Heart right ventricle (tissue), 16 donors: ENCODE data around the gene ARHGEF17. TPM values are rescaled to one million over a fixed set of nuclear protein-coding genes. Genes with fewer than 3 reads are reported as not detected.

ENCODE experiments used
- ATAC-seq, 8 donors: fragments of 200-7000 bp; cut with Tn5 transposase; one replicate each; pipeline ENCODE4 v1.9.1; 2020; ENCODE audit warnings: mild to moderate bottlenecking in 8 of 8, moderate library complexity in 8 of 8, moderate number of reproducible peaks in 1 of 8
- DNase-seq, 2 donors: peaks; one replicate each; pipeline ENCODE4 v3.0.0-alpha.2; 2020
- H3K27ac ChIP-seq, 10 donors: fragments of 200-600 bp; sonication (generic) in 2 of 10; one replicate each; pipeline versions ENCODE4 v1.5.0 to v1.8.0; 2020 to 2022; ENCODE audit warnings: mild to moderate bottlenecking in 3 of 10
- H3K27me3 ChIP-seq, 7 donors: fragments of 200-600 bp; one replicate each; pipeline ENCODE4 v1.8.0; 2021 to 2022; ENCODE audit warnings: mild to moderate bottlenecking in 2 of 7
- H3K36me3 ChIP-seq, 9 donors: fragments of 200-600 bp; sonication (generic) in 1 of 9; one replicate each; pipeline versions ENCODE4 v1.5.0 to v1.8.0; 2020 to 2022; ENCODE audit warnings: mild to moderate bottlenecking in 2 of 9
- H3K4me1 ChIP-seq, 9 donors: fragments of 200-600 bp; sonication (generic) in 1 of 9; one replicate each; pipeline versions ENCODE4 v1.5.0 to v1.8.0; 2020 to 2022; ENCODE audit warnings: mild to moderate bottlenecking in 4 of 9
- H3K4me3 ChIP-seq, 10 donors: fragments of 200-600 bp; sonication (generic) in 2 of 10; one replicate each; pipeline versions ENCODE4 v1.5.0 to v1.8.0; 2020 to 2022; ENCODE audit warnings: mild to moderate bottlenecking in 7 of 10, moderate library complexity in 2 of 10
- H3K9me3 ChIP-seq, 11 donors: fragments of 200-600 bp in 10 of 11; sonication (generic) in 2 of 11; one replicate each; pipeline versions ENCODE4 v1.5.0 to v1.8.0; 2013 to 2022; ENCODE audit warnings: mild to moderate bottlenecking in 2 of 11, control low read depth in 1 of 11, moderate library complexity in 1 of 11
- CTCF ChIP-seq, 9 donors: fragments of 200-600 bp; sonication (generic) in 2 of 9; IDR thresholded peaks; one replicate each; pipeline versions ENCODE4 v1.5.0 to v1.8.0; 2021 to 2022; ENCODE audit warnings: antibody characterized with exemption in 9 of 9, mild to moderate bottlenecking in 5 of 9, moderate library complexity in 1 of 9
- WGBS, 2 donors: extraction: QIAGEN DNeasy Blood & Tissue Kit; methylation state at CpG; one replicate each; pipeline ENCODE4 v1.1.7; 2013; ENCODE audit warnings: inconsistent platforms in 1 of 2; 5-methylcytosine and 5-hydroxymethylcytosine counted together
- intact Hi-C, 10 donors: fragments of 100-400 bp; cut with DNase I; formaldehyde crosslinking; loops; one replicate each; pipeline versions ENCODE4 v1.11.1 to v1.14.2; 2022
- polyA plus RNA-seq, 2 donors: library from polyadenylated mRNA; stranded (reverse); fragments of 200-250 nt; gene quantifications; one replicate each; pipeline ENCODE4 v1.2.3, GENCODE V29; 2013
- total RNA-seq, 10 donors: library from RNA; stranded (reverse); fragmentation: NEBNext Ultra II Directional in 3 of 10; extraction: Animal tissue kit (Norgen Biotek cat#: 25700) in 3 of 10; gene quantifications; one replicate each; pipeline versions ENCODE4 v1.2.1 to v1.2.4, GENCODE V29; 2021 to 2023
- donor health status: Arrhythmogenic right ventricular cardiomyopathy.
- donor health status: ischemic (EF 13 %, LVEDD 7.1; RV severe dilation, severe dysfunction).
- donor health status: healthy with polysubstance abuse.
- donor health status: DM: no; HTN: yes; CAD: no.
- donor health status: DM: no; HTN: no; CAD: no.
- donor health status: ischemic (EF 25% LVEDD 6.9; RV normal size, moderate dysfunction).
- donor health status: ischemic (EF 25% LVEDD 5.7; RV mildly dilated, moderate dysfunction).
- donor health status: healthy.
- donor health status: DM: yes; HTN: yes; CAD: no.
- donor health status: Ischemic cardiomyopathy.
- donor health status: ischemic (EF 35%, LVEDD 5.7; RV mildly dilated, moderate dysfunction).
- donor health status: nonischemic (EF 11% LVEDD 7.7; RV severe dilation, severe dysfunction).
- donor health status: DM: yes; HTN: yes; CAD: no.
- donor health status: PGD.
- donor health status: ischemic (EF 29% LVEDD 5.4; RV normal size, mild dysfunction).
- donor health status: nonischemic (EF 23%, LVEDD 6.1; RV moderate dilation, normal function).

The ARHGEF17 gene
- total and polyA plus RNA-seq, 12 donors, result 38.6 to 67.4 (median 51.2) TPM

GRCh38 chr11:73379189-73379880 is 71.3 kb downstream of the ARHGEF17 start:
- Histone ChIP-seq H3K36me3 (peaks cover 0 to 4% (median 0%) of the 10 kb centered on the region in 9 donors), H3K4me3 (peak overlapping the region in 1 of 10 donors; percentile 95), H3K9me3 (no peaks in the 10 kb centered on the region), H3K27ac (peak overlapping the region in 5 of 10 donors; percentile 7 to 99 (median 43)), H3K4me1 (peaks cover 20 to 85% (median 65%) of the 10 kb centered on the region in 9 donors), H3K27me3 (no peaks in the 10 kb centered on the region)
- intact Hi-C loops, result loop anchor here in 1 of 10 donors (5.0 kb wide), 1 partner anchor 72 kb away; the partner anchor contains the start of gene ARHGEF17
- WGBS, 2 donors, result 65 to 70% methylated on average over 10 of the region's 10 CpGs
- TF ChIP-seq CTCF (IDR thresholded peaks at IDR 0.05), result no peak
- ATAC-seq (no peak), DNase-seq (peak in 1 of 2 donors; percentile 56)

GRCh38 chr11:73380331-73380730 is 72.3 kb downstream of the ARHGEF17 start:
- Histone ChIP-seq H3K27ac (peak overlapping the region in 5 of 10 donors; percentile 3 to 99 (median 43)), H3K9me3 (no peaks in the 10 kb centered on the region), H3K36me3 (peaks cover 0 to 4% (median 0%) of the 10 kb centered on the region in 9 donors), H3K4me3 (no peak overlapping the region), H3K4me1 (peaks cover 20 to 95% (median 75%) of the 10 kb centered on the region in 9 donors), H3K27me3 (no peaks in the 10 kb centered on the region)
- DNase-seq (no peak), ATAC-seq (no peak)
- intact Hi-C loops, result no loop called here
- WGBS, 2 donors, result 84 to 86% methylated on average over 7 of the region's 7 CpGs
- TF ChIP-seq CTCF (IDR thresholded peaks at IDR 0.05), result no peak

GRCh38 chr11:73380897-73381410 is 72.9 kb downstream of the ARHGEF17 start:
- no peak for DNase-seq
- 85 to 88% methylated on average over 4 of the region's 4 CpGs for WGBS, 2 donors
- H3K4me3 ChIP-seq, result no peak overlapping the region
- peak in 2 of 9 donors; percentile 23 to 27 for TF ChIP-seq CTCF (IDR thresholded peaks at IDR 0.05)
- no peaks in the 10 kb centered on the region for H3K9me3 ChIP-seq
- no peaks in the 10 kb centered on the region for H3K27me3 ChIP-seq
- H3K27ac ChIP-seq, result peak overlapping the region in 4 of 10 donors; percentile 3 to 99 (median 26)
- peaks cover 20 to 95% (median 81%) of the 10 kb centered on the region in 9 donors for H3K4me1 ChIP-seq
- intact Hi-C loops, result no loop called here
- peaks cover 0 to 4% (median 0%) of the 10 kb centered on the region in 9 donors for H3K36me3 ChIP-seq
- no peak for ATAC-seq

DNA sequence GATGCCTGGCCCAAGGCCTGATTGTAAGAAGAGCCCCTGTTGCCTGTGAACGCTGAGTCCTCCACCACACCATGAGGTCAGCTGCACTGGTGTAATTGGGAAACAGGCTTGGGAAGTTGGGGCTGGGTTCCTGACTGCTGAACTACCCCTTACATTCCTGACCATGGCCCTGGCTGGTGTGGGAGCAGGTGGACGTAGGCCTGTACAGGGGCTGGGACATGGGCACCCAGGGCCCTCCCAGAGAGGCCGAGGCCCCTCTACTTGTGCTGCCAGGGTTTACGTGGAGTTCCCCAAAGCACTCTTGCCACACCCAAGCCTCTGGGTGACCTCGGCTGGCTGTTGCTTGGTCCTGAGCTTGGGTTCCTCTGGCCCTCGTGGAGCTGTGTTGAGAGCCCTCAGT is 73.5 kb downstream of the ARHGEF17 start:
- no peak for ATAC-seq
- peaks cover 0 to 4% (median 0%) of the 10 kb centered on the region in 9 donors for H3K36me3 ChIP-seq
- no peaks in the 10 kb centered on the region for H3K9me3 ChIP-seq
- TF ChIP-seq CTCF (IDR thresholded peaks at IDR 0.05), result no peak
- peak overlapping the region in 2 of 10 donors; percentile 28 to 99 for H3K27ac ChIP-seq
- H3K27me3 ChIP-seq, result no peaks in the 10 kb centered on the region
- H3K4me1 ChIP-seq, result peaks cover 20 to 100% (median 82%) of the 10 kb centered on the region in 9 donors
- H3K4me3 ChIP-seq, result no peak overlapping the region
- intact Hi-C loops, result no loop called here
- WGBS, 2 donors, result 89 to 91% methylated on average over 6 of the region's 6 CpGs
- no peak for DNase-seq
